ENCODE data around the gene NSG1.

Gene NSG1

GRCh38 chr4:4423706-4424498 is 37.0 kb downstream of the NSG1 start:
- Histone ChIP-seq H3K4me3 (ENCODE audit: low read length) (no peak overlapping the region), H3K4me1 (ENCODE audit: control insufficient read depth, insufficient read depth, low read length) (no peaks in the 10 kb centered on the region), H3K9me3 (replicated peaks; ENCODE audit: low read length) (no peaks in the 10 kb centered on the region), H3K36me3 (ENCODE audit: insufficient read depth, low read length) (peaks cover 53% of the 10 kb centered on the region), H3K27me3 (ENCODE audit: control insufficient read depth, insufficient read depth, low read length) (no peaks in the 10 kb centered on the region), H3K4me2 (ENCODE audit: low read length) (no peak overlapping the region), H3K9ac (ENCODE audit: low read depth, low read length) (no peak overlapping the region)

- peaks cover 48% of the 10 kb centered on the region for H3K36me3 ChIP-seq (ENCODE audit: insufficient read depth, low read length)
- H3K4me2 ChIP-seq (ENCODE audit: low read length): no peak overlapping the region
- no peaks in the 10 kb centered on the region for H3K27me3 ChIP-seq (ENCODE audit: control insufficient read depth, insufficient read depth, low read length)
- H3K4me3 ChIP-seq (ENCODE audit: low read length): no peak overlapping the region
- H3K9me3 ChIP-seq (replicated peaks; ENCODE audit: low read length): no peaks in the 10 kb centered on the region
- no peak overlapping the region for H3K9ac ChIP-seq (ENCODE audit: low read depth, low read length)
- H3K4me1 ChIP-seq (ENCODE audit: control insufficient read depth, insufficient read depth, low read length): no peaks in the 10 kb centered on the region
These were observed 37.7 kb downstream of the NSG1 start for GRCh38 chr4:4424499-4425115.

- H3K4me2 ChIP-seq (ENCODE audit: low read length): no peak overlapping the region
- H3K4me1 ChIP-seq (ENCODE audit: control insufficient read depth, insufficient read depth, low read length): peaks cover 5% of the 10 kb centered on the region
- H3K27me3 ChIP-seq (ENCODE audit: control insufficient read depth, insufficient read depth, low read length): no peaks in the 10 kb centered on the region
- peaks cover 44% of the 10 kb centered on the region for H3K36me3 ChIP-seq (ENCODE audit: insufficient read depth, low read length)
- H3K9ac ChIP-seq (ENCODE audit: low read depth, low read length): no peak overlapping the region
- H3K9me3 ChIP-seq (replicated peaks; ENCODE audit: low read length): no peaks in the 10 kb centered on the region
- no peak overlapping the region for H3K4me3 ChIP-seq (ENCODE audit: low read length)
These were observed 38.3 kb downstream of the NSG1 start for GRCh38 chr4:4425119-4425690.

GRCh38 chr4:4425696-4426095 is 38.8 kb downstream of the NSG1 start:
- Histone ChIP-seq H3K9ac (ENCODE audit: low read depth, low read length) (no peak overlapping the region), H3K4me2 (ENCODE audit: low read length) (no peak overlapping the region), H3K4me3 (ENCODE audit: low read length) (no peak overlapping the region), H3K27me3 (ENCODE audit: control insufficient read depth, insufficient read depth, low read length) (no peaks in the 10 kb centered on the region), H3K9me3 (replicated peaks; ENCODE audit: low read length) (no peaks in the 10 kb centered on the region), H3K36me3 (ENCODE audit: insufficient read depth, low read length) (peaks cover 39% of the 10 kb centered on the region), H3K4me1 (ENCODE audit: control insufficient read depth, insufficient read depth, low read length) (peaks cover 10% of the 10 kb centered on the region)

GRCh38 chr4:4426511-4427120 is 39.7 kb downstream of the NSG1 start:
- H3K27me3 ChIP-seq (ENCODE audit: control insufficient read depth, insufficient read depth, low read length): no peaks in the 10 kb centered on the region
- H3K9me3 ChIP-seq (replicated peaks; ENCODE audit: low read length): no peaks in the 10 kb centered on the region
- H3K9ac ChIP-seq (ENCODE audit: low read depth, low read length): no peak overlapping the region
- H3K4me3 ChIP-seq (ENCODE audit: low read length): no peak overlapping the region
- peaks cover 30% of the 10 kb centered on the region for H3K36me3 ChIP-seq (ENCODE audit: insufficient read depth, low read length)
- no peak overlapping the region for H3K4me2 ChIP-seq (ENCODE audit: low read length)
- peaks cover 15% of the 10 kb centered on the region for H3K4me1 ChIP-seq (ENCODE audit: control insufficient read depth, insufficient read depth, low read length)

- Histone ChIP-seq H3K4me1 (ENCODE audit: control insufficient read depth, insufficient read depth, low read length) (peaks cover 15% of the 10 kb centered on the region), H3K9ac (ENCODE audit: low read depth, low read length) (no peak overlapping the region), H3K4me2 (ENCODE audit: low read length) (no peak overlapping the region), H3K27me3 (ENCODE audit: control insufficient read depth, insufficient read depth, low read length) (no peaks in the 10 kb centered on the region), H3K9me3 (replicated peaks; ENCODE audit: low read length) (no peaks in the 10 kb centered on the region), H3K4me3 (ENCODE audit: low read length) (no peak overlapping the region), H3K36me3 (ENCODE audit: insufficient read depth, low read length) (peaks cover 25% of the 10 kb centered on the region)
These were observed 40.4 kb downstream of the NSG1 start for GRCh38 chr4:4427121-4427870.

- H3K27me3 ChIP-seq (ENCODE audit: control insufficient read depth, insufficient read depth, low read length): no peaks in the 10 kb centered on the region
- H3K36me3 ChIP-seq (ENCODE audit: insufficient read depth, low read length): peaks cover 24% of the 10 kb centered on the region
- H3K4me2 ChIP-seq (ENCODE audit: low read length): no peak overlapping the region
- H3K9me3 ChIP-seq (replicated peaks; ENCODE audit: low read length): no peaks in the 10 kb centered on the region
- no peak overlapping the region for H3K9ac ChIP-seq (ENCODE audit: low read depth, low read length)
- H3K4me3 ChIP-seq (ENCODE audit: low read length): no peak overlapping the region
- H3K4me1 ChIP-seq (ENCODE audit: control insufficient read depth, insufficient read depth, low read length): peaks cover 15% of the 10 kb centered on the region
These were observed 41.0 kb downstream of the NSG1 start for GRCh38 chr4:4427886-4428285.

- Histone ChIP-seq H3K9me3 (replicated peaks; ENCODE audit: low read length) (no peaks in the 10 kb centered on the region), H3K27me3 (ENCODE audit: control insufficient read depth, insufficient read depth, low read length) (no peaks in the 10 kb centered on the region), H3K4me3 (ENCODE audit: low read length) (no peak overlapping the region), H3K4me1 (ENCODE audit: control insufficient read depth, insufficient read depth, low read length) (peaks cover 15% of the 10 kb centered on the region), H3K9ac (ENCODE audit: low read depth, low read length) (no peak overlapping the region), H3K36me3 (ENCODE audit: insufficient read depth, low read length) (peaks cover 22% of the 10 kb centered on the region), H3K4me2 (ENCODE audit: low read length) (no peak overlapping the region)
These were observed 42.3 kb downstream of the NSG1 start for GRCh38 chr4:4428966-4429875.

- Histone ChIP-seq H3K4me2 (ENCODE audit: low read length) (peak overlapping the region; percentile 13), H3K4me3 (ENCODE audit: low read length) (no peak overlapping the region), H3K36me3 (ENCODE audit: insufficient read depth, low read length) (peaks cover 27% of the 10 kb centered on the region), H3K9ac (ENCODE audit: low read depth, low read length) (no peak overlapping the region), H3K4me1 (ENCODE audit: control insufficient read depth, insufficient read depth, low read length) (peaks cover 15% of the 10 kb centered on the region), H3K27me3 (ENCODE audit: control insufficient read depth, insufficient read depth, low read length) (no peaks in the 10 kb centered on the region), H3K9me3 (replicated peaks; ENCODE audit: low read length) (no peaks in the 10 kb centered on the region)
These were observed 43.7 kb downstream of the NSG1 start for GRCh38 chr4:4430492-4431195.

Data from skeletal muscle satellite cell (primary cell).